ENCODE results near the gene IL22RA1. TPM values are rescaled to one million over a fixed set of nuclear protein-coding genes. Genes with fewer than 3 reads are reported as not detected.

IL22RA1 gene, protein sequence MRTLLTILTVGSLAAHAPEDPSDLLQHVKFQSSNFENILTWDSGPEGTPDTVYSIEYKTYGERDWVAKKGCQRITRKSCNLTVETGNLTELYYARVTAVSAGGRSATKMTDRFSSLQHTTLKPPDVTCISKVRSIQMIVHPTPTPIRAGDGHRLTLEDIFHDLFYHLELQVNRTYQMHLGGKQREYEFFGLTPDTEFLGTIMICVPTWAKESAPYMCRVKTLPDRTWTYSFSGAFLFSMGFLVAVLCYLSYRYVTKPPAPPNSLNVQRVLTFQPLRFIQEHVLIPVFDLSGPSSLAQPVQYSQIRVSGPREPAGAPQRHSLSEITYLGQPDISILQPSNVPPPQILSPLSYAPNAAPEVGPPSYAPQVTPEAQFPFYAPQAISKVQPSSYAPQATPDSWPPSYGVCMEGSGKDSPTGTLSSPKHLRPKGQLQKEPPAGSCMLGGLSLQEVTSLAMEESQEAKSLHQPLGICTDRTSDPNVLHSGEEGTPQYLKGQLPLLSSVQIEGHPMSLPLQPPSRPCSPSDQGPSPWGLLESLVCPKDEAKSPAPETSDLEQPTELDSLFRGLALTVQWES
- polyA plus RNA-seq (2013, experiment 1 of 4), result not detected
- polyA plus RNA-seq (2013, experiment 2 of 4), result not detected
- not detected for polyA plus RNA-seq (2013, experiment 3 of 4)
- polyA plus RNA-seq (2013, experiment 4 of 4), result not detected

DNA sequence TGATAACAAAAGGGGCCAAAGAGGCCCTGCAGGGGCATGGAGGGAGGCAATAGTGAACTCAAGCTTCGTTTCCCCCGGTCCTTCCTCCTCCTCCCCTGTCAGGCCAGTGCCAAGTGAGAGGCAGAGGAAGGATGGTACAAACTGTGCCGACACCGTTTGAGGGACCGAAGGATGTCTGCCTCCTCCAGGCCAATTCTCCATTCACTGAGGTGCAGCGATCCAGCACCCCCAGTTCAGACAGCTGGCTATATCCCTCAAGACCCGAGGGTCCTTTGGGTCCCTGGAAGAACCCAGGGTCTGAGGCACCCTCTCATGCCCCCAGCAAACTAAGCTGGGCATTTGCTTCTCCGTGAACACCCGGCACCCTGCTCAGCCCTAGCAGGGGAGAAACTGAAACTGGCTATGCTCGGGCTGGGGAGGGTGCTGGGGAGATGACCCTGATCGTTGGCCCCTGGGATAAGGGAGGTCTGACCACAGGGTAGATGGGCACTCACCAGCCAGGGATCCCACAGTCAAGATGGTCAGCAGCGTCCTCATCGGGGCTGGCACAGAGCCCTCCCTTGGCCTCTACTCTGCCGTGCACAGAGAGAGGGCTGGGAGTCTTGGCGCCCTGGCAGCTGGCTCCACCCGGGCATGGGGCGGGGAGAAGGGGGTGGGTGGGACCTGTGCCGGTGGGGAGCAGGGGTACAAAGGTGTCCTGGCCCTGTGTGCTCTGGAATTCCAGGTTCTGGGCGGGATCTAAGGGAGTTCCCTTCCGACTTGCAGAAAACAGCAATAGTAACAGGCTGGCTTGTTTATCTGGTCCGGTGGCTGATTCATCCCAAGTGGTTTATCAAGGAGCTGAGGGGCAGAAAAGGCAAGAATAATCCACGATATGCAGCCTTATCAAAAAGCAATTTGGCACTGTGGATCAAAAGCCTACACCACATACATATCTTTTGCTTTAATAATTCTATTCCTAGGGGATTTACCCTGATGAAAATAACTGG, at the start of gene IL22RA1:
TSS of gene IL22RA1 (minus strand) at position 595 of the 989 bp plus-strand sequence. CDS start at position 537, 58 bp downstream.
- Histone ChIP-seq H3K27ac (ENCODE audit: insufficient read depth, low read depth, low read length, poor library complexity, severe bottlenecking) (no peak within 1 kb of the TSS), H3K9me3 (ENCODE audit: control insufficient read depth, low read length) (no peaks in the 10 kb centered on the region)
- 89 to 90% methylated on average over 22 of the region's 22 CpGs for WGBS, 2 experiments

GRCh38 chr1:24191860-24192259, 48.9 kb upstream of the IL22RA1 start:
- H3K27me3 ChIP-seq (ENCODE audit: control insufficient read depth, insufficient read depth, low read length, poor library complexity, severe bottlenecking), result peaks cover 24% of the 10 kb centered on the region
- no peaks in the 10 kb centered on the region for H3K36me3 ChIP-seq (ENCODE audit: control insufficient read depth, insufficient read depth, low read length)
- H3K27ac ChIP-seq (ENCODE audit: insufficient read depth, low read depth, low read length, poor library complexity, severe bottlenecking), result no peak overlapping the region
- WGBS, 2 experiments, result 93 to 95% methylated on average over 5 of the region's 5 CpGs
- H3K9me3 ChIP-seq (ENCODE audit: control insufficient read depth, low read length), result no peaks in the 10 kb centered on the region
- H3K4me3 ChIP-seq (ENCODE audit: insufficient read depth, low read depth, low read length), result no peak overlapping the region
- no peaks in the 10 kb centered on the region for H3K4me1 ChIP-seq (ENCODE audit: control insufficient read depth, insufficient read depth, low read length)

More for the DNA sequence above, at the start of gene IL22RA1:
- Histone ChIP-seq H3K4me1 (ENCODE audit: control insufficient read depth, insufficient read depth, low read length) (no peaks in the 10 kb centered on the region), H3K27me3 (ENCODE audit: control insufficient read depth, insufficient read depth, low read length, poor library complexity, severe bottlenecking) (no peaks in the 10 kb centered on the region), H3K36me3 (ENCODE audit: control insufficient read depth, insufficient read depth, low read length) (no peaks in the 10 kb centered on the region), H3K4me3 (ENCODE audit: insufficient read depth, low read depth, low read length) (no peak within 1 kb of the TSS)

DNA sequence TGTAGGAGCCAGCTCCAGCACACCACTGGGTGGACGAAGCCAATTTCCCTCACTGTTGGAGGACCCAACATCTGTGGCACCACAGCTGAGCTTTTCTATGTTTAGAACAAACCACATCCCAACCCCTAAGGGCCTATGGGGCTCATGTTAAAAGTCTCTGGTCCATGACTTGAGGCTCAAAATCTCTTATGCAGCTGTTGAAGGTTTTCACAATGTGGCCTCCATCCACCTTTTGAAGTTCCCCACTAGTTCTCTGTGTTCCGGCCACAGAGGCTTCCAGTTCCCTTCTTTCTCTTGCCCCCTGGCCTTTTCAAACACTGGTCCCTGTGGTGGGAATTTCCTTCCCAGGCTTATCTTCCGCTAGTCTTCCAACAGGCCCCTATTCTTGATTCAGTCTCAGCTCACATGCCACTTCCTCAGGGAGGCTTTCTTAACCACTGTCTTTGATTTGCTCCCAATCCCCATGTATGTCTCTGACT, 48.1 kb upstream of the IL22RA1 start:
- H3K4me1 ChIP-seq (ENCODE audit: control insufficient read depth, insufficient read depth, low read length), result no peaks in the 10 kb centered on the region
- peaks cover 32% of the 10 kb centered on the region for H3K27me3 ChIP-seq (ENCODE audit: control insufficient read depth, insufficient read depth, low read length, poor library complexity, severe bottlenecking)
- no peaks in the 10 kb centered on the region for H3K36me3 ChIP-seq (ENCODE audit: control insufficient read depth, insufficient read depth, low read length)
- H3K27ac ChIP-seq (ENCODE audit: insufficient read depth, low read depth, low read length, poor library complexity, severe bottlenecking), result no peak overlapping the region
- no peak overlapping the region for H3K4me3 ChIP-seq (ENCODE audit: insufficient read depth, low read depth, low read length)
- whole genome bisulfite sequencing, 2 experiments, result 94 to 95% methylated on average over 3 of the region's 3 CpGs
- H3K9me3 ChIP-seq (ENCODE audit: control insufficient read depth, low read length), result no peaks in the 10 kb centered on the region

DNA sequence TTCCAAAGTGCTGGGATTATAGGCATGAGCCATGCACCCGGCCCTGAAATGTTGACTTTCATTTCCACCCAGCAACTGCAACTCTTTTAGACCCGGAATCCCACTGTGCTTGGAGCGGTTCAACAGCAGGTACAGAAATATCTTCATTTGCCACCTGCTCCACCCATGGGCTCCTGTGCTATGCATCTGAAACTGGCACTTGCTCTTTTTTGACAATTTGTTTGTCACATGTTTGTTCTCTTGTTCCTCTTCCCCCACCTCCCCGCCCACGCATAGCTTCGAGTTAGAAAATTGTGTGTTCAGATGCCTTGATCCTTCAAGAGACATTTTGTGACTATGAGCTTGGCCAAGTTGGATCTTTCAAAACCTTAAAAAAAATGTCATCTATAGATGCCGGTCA, 46.6 kb upstream of the IL22RA1 start:
- Histone ChIP-seq H3K36me3 (ENCODE audit: control insufficient read depth, insufficient read depth, low read length) (no peaks in the 10 kb centered on the region), H3K4me1 (ENCODE audit: control insufficient read depth, insufficient read depth, low read length) (no peaks in the 10 kb centered on the region), H3K27me3 (ENCODE audit: control insufficient read depth, insufficient read depth, low read length, poor library complexity, severe bottlenecking) (peaks cover 37% of the 10 kb centered on the region), H3K9me3 (ENCODE audit: control insufficient read depth, low read length) (no peaks in the 10 kb centered on the region), H3K4me3 (ENCODE audit: insufficient read depth, low read depth, low read length) (no peak overlapping the region), H3K27ac (ENCODE audit: insufficient read depth, low read depth, low read length, poor library complexity, severe bottlenecking) (no peak overlapping the region)
- WGBS, 2 experiments, result 92 to 94% methylated on average over 7 of the region's 7 CpGs

DNA sequence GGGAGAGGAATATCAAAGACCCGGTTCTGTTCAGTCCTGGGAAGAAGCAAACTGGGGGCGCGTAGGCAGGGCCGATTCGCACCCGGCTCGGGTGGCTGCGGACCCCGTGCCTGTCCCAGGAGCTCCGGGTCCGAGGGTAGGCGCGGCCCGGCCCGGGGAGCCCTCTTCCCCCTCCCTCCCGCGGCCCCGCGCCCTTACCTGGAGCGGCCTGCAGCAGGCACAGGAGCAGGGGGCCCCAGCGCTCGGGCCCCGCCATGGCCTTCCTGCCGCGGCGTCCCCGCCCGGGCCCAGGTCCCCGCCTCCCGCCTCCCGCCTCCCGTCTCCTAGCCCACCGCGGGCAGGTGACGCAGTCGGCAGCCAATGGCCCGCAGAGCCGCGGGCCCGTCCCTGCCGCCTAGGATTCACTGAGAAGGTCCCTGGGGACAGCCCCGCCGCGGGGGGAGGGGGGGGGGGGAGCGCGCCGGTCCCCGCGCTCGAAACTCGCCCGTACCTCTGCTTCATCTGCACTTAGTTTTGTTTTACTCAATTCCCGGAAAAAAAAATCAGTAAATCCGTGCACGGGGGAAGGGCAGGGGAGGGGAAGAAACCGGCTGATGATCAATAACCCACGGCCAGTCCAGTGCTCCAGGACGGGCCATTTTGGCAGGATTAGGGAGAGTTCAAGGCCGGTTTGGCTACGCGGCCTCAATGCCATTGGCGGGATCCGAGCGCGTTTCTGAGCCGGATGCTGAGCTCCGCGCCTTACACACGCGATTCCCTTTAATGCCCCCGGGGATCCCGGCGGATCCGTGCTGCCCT, 44.3 kb upstream of the IL22RA1 start, which contains the start of gene IFNLR1:
TSS of gene IFNLR1 (minus strand) at position 297 of the 798 bp plus-strand sequence. CDS start at position 256, 41 bp downstream.
- no peaks in the 10 kb centered on the region for H3K4me1 ChIP-seq (ENCODE audit: control insufficient read depth, insufficient read depth, low read length)
- H3K27ac ChIP-seq (ENCODE audit: insufficient read depth, low read depth, low read length, poor library complexity, severe bottlenecking), result no peak within 1 kb of the TSS
- H3K27me3 ChIP-seq (ENCODE audit: control insufficient read depth, insufficient read depth, low read length, poor library complexity, severe bottlenecking), result peaks cover 37% of the 10 kb centered on the region
- H3K36me3 ChIP-seq (ENCODE audit: control insufficient read depth, insufficient read depth, low read length), result no peaks in the 10 kb centered on the region
- H3K4me3 ChIP-seq (ENCODE audit: insufficient read depth, low read depth, low read length), result peak within 1 kb of the TSS; percentile 49
- H3K9me3 ChIP-seq (ENCODE audit: control insufficient read depth, low read length), result no peaks in the 10 kb centered on the region
- WGBS, 2 experiments, result 1% methylated on average over 72 to 74 of the region's 74 CpGs

DNA sequence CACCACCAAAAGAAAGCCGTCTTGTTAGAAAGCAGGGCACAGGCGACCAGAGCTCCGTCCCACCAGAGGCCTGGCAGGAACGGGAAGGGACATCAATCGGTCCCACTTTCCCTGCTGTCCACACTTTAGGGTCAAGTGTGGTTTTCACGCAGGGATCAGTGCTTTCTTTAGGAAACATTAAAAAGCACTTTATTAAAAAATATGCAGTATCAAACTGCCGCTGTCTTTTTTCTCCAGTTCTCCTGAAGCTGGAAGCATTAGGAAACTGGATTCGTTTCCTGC, 43.7 kb upstream of the IL22RA1 start:
- no peaks in the 10 kb centered on the region for H3K4me1 ChIP-seq (ENCODE audit: control insufficient read depth, insufficient read depth, low read length)
- H3K4me3 ChIP-seq (ENCODE audit: insufficient read depth, low read depth, low read length), result peak overlapping the region; percentile 49
- H3K27me3 ChIP-seq (ENCODE audit: control insufficient read depth, insufficient read depth, low read length, poor library complexity, severe bottlenecking), result peaks cover 37% of the 10 kb centered on the region
- no peak overlapping the region for H3K27ac ChIP-seq (ENCODE audit: insufficient read depth, low read depth, low read length, poor library complexity, severe bottlenecking)
- WGBS, 2 experiments, result 28 to 36% methylated on average over 8 of the region's 8 CpGs
- no peaks in the 10 kb centered on the region for H3K9me3 ChIP-seq (ENCODE audit: control insufficient read depth, low read length)
- H3K36me3 ChIP-seq (ENCODE audit: control insufficient read depth, insufficient read depth, low read length), result no peaks in the 10 kb centered on the region

- peaks cover 37% of the 10 kb centered on the region for H3K27me3 ChIP-seq (ENCODE audit: control insufficient read depth, insufficient read depth, low read length, poor library complexity, severe bottlenecking)
- H3K4me1 ChIP-seq (ENCODE audit: control insufficient read depth, insufficient read depth, low read length), result no peaks in the 10 kb centered on the region
- H3K9me3 ChIP-seq (ENCODE audit: control insufficient read depth, low read length), result no peaks in the 10 kb centered on the region
- H3K27ac ChIP-seq (ENCODE audit: insufficient read depth, low read depth, low read length, poor library complexity, severe bottlenecking), result no peak overlapping the region
- 69 to 77% methylated on average over 9 to 13 of the region's 13 CpGs for WGBS, 2 experiments
- no peaks in the 10 kb centered on the region for H3K36me3 ChIP-seq (ENCODE audit: control insufficient read depth, insufficient read depth, low read length)
- peak overlapping the region; percentile 49 for H3K4me3 ChIP-seq (ENCODE audit: insufficient read depth, low read depth, low read length)
Observed at GRCh38 chr1:24186031-24186710, 43.2 kb upstream of the IL22RA1 start.

DNA sequence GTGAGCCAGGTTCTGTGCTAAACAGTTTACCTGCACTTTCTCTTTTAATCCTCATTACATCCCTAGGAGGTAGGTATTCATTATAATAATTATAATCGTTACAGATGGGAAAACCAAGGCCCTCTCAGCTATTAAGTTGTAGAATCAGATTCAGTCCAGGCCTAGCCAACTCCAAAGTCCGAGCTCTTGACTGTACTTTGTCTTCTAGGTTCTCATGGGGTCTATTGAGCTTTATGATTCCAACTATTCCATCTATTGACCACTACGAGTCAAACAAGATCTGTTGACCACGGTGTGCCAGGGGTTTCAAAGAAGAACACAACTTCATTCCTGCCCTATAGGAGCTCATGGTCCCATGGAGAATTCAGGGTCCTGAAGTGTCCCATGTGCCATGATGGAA, 42.1 kb upstream of the IL22RA1 start:
- H3K9me3 ChIP-seq (ENCODE audit: control insufficient read depth, low read length), result no peaks in the 10 kb centered on the region
- no peak overlapping the region for H3K4me3 ChIP-seq (ENCODE audit: insufficient read depth, low read depth, low read length)
- H3K4me1 ChIP-seq (ENCODE audit: control insufficient read depth, insufficient read depth, low read length), result no peaks in the 10 kb centered on the region
- WGBS, 2 experiments, result 94% methylated on average over 3 of the region's 4 CpGs
- H3K27ac ChIP-seq (ENCODE audit: insufficient read depth, low read depth, low read length, poor library complexity, severe bottlenecking), result no peak overlapping the region
- no peaks in the 10 kb centered on the region for H3K36me3 ChIP-seq (ENCODE audit: control insufficient read depth, insufficient read depth, low read length)
- H3K27me3 ChIP-seq (ENCODE audit: control insufficient read depth, insufficient read depth, low read length, poor library complexity, severe bottlenecking), result peaks cover 37% of the 10 kb centered on the region

DNA sequence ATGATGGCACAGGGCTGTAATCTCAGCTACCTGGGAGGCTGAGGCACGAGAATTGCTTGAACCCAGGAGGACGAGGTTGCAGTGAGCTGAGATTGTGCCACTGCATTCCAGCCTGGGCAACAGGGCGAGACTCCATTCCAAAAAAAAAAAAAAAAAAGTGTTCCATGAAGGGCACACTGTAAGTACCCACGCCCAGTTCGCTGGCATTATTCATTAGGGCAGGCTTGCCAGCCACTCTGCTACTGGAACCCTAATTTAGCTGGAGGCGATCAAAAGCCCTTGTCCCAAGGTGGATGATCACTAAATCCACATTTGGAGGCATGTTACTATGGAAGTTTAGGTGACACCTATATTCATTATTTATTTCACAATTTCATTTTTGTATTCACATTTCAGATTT, 39.1 kb upstream of the IL22RA1 start:
- no peaks in the 10 kb centered on the region for H3K36me3 ChIP-seq (ENCODE audit: control insufficient read depth, insufficient read depth, low read length)
- 77 to 79% methylated on average over 6 of the region's 6 CpGs for WGBS, 2 experiments
- H3K4me1 ChIP-seq (ENCODE audit: control insufficient read depth, insufficient read depth, low read length), result no peaks in the 10 kb centered on the region
- H3K4me3 ChIP-seq (ENCODE audit: insufficient read depth, low read depth, low read length), result no peak overlapping the region
- peaks cover 16% of the 10 kb centered on the region for H3K27me3 ChIP-seq (ENCODE audit: control insufficient read depth, insufficient read depth, low read length, poor library complexity, severe bottlenecking)
- H3K9me3 ChIP-seq (ENCODE audit: control insufficient read depth, low read length), result no peaks in the 10 kb centered on the region
- H3K27ac ChIP-seq (ENCODE audit: insufficient read depth, low read depth, low read length, poor library complexity, severe bottlenecking), result no peak overlapping the region
